NT2/D1 (cell line): ENCODE results near the gene DRD4.

Experiments
- DNase-seq: peaks from one replicate; pipeline ENCODE4 v3.0.0-alpha.2; 2011; ENCODE audit warnings: low read depth, low spot score
- H3K27me3 ChIP-seq: 2 replicates; pipeline ENCODE4 v1.6.0; 2011; ENCODE audit warnings: mild to moderate bottlenecking; ENCODE audit not compliant: insufficient read length, insufficient read depth
- H3K36me3 ChIP-seq: 2 replicates; pipeline ENCODE4 v1.6.1; 2011; ENCODE audit warnings: mild to moderate bottlenecking, low read length, mixed read lengths; ENCODE audit not compliant: insufficient read depth, insufficient read length
- H3K4me1 ChIP-seq: 2 replicates; pipeline ENCODE4 v1.5.1; 2011; ENCODE audit not compliant: insufficient read depth, insufficient read length
- H3K4me3 ChIP-seq: 2 replicates; pipeline ENCODE4 v1.5.1; 2011; ENCODE audit warnings: low read depth; ENCODE audit not compliant: insufficient read length
- H3K9ac ChIP-seq: 2 replicates; pipeline ENCODE4 v1.6.0; 2011; ENCODE audit warnings: low read depth; ENCODE audit not compliant: insufficient read length
- H3K9me3 ChIP-seq: 2 replicates; pipeline ENCODE4 v1.5.1; 2011; ENCODE audit warnings: mild to moderate bottlenecking, low read length; ENCODE audit not compliant: insufficient read depth
- SUZ12 ChIP-seq: IDR thresholded peaks from 2 replicates; pipeline ENCODE4 v1.6.1; 2011; ENCODE audit not compliant: insufficient read length, insufficient read depth; ENCODE audit errors: extremely low read depth
- YY1 ChIP-seq: IDR thresholded peaks from 2 replicates; pipeline ENCODE4 v1.6.1; 2011; ENCODE audit not compliant: insufficient read length, insufficient read depth
- ZNF274 ChIP-seq: IDR thresholded peaks from 2 replicates; pipeline ENCODE4 v1.6.1; 2011; ENCODE audit warnings: mild to moderate bottlenecking, low read depth, low read length

The DRD4 gene

DNA sequence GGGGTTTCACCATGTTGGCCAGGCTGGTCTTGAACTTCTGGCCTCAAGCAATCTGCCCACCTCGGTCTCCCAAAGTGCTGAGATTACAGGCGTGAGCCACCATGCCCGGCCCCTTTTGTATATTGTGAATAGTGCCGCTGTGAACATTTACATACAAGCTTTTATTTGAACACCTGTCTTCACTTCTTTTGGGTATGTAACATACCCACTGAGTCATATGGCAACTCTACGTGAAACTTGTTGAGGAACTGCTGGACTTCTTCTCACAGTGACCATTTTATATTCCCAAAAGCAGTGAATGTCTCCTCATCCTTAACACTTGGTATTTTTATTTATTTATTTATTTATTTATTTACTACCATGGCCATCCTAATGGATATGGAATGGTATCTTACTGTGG lies 6.2 kb upstream of the DRD4 start:
- H3K4me1 ChIP-seq: peaks cover 2% of the 10 kb centered on the region
- no peak overlapping the region for H3K9ac ChIP-seq
- TF ChIP-seq ZNF274 (no peak), SUZ12 (no peak), YY1 (no peak)
- no peak overlapping the region for H3K4me3 ChIP-seq
- H3K9me3 ChIP-seq: no peaks in the 10 kb centered on the region
- no peak for DNase-seq
- peaks cover 21% of the 10 kb centered on the region for H3K36me3 ChIP-seq
- H3K27me3 ChIP-seq: no peaks in the 10 kb centered on the region

GRCh38 chr11:635945-636510 lies 1.0 kb upstream of the DRD4 start:
- no peak for TF ChIP-seq YY1
- no peak for TF ChIP-seq SUZ12
- no peak for TF ChIP-seq ZNF274
- Histone ChIP-seq H3K4me1 (peaks cover 31% of the 10 kb centered on the region), H3K27me3 (no peaks in the 10 kb centered on the region), H3K9me3 (no peaks in the 10 kb centered on the region), H3K36me3 (peaks cover 30% of the 10 kb centered on the region), H3K9ac (no peak overlapping the region), H3K4me3 (no peak overlapping the region)
- no peak for DNase-seq

DNA sequence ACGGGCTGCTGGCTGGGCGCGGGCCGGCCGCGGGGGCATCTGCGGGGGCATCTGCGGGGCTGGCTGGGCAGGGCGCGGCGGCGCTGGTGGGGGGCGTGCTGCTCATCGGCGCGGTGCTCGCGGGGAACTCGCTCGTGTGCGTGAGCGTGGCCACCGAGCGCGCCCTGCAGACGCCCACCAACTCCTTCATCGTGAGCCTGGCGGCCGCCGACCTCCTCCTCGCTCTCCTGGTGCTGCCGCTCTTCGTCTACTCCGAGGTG lies 194 bp downstream of the DRD4 start:
- Histone ChIP-seq H3K9me3 (no peaks in the 10 kb centered on the region), H3K27me3 (no peaks in the 10 kb centered on the region), H3K4me3 (no peak overlapping the region), H3K4me1 (peaks cover 38% of the 10 kb centered on the region), H3K9ac (no peak overlapping the region), H3K36me3 (peaks cover 41% of the 10 kb centered on the region)
- DNase-seq: no peak
- no peak for TF ChIP-seq YY1
- TF ChIP-seq ZNF274: no peak
- TF ChIP-seq SUZ12: no peak

GRCh38 chr11:637593-638521 lies 788 bp downstream of the DRD4 start:
- H3K9ac ChIP-seq: peak overlapping the region; percentile 32
- H3K27me3 ChIP-seq: no peaks in the 10 kb centered on the region
- peaks cover 44% of the 10 kb centered on the region for H3K36me3 ChIP-seq
- TF ChIP-seq SUZ12: no peak
- no peak for TF ChIP-seq YY1
- no peak for TF ChIP-seq ZNF274
- no peaks in the 10 kb centered on the region for H3K9me3 ChIP-seq
- H3K4me1 ChIP-seq: peaks cover 40% of the 10 kb centered on the region
- no peak for DNase-seq
- no peak overlapping the region for H3K4me3 ChIP-seq

DNA sequence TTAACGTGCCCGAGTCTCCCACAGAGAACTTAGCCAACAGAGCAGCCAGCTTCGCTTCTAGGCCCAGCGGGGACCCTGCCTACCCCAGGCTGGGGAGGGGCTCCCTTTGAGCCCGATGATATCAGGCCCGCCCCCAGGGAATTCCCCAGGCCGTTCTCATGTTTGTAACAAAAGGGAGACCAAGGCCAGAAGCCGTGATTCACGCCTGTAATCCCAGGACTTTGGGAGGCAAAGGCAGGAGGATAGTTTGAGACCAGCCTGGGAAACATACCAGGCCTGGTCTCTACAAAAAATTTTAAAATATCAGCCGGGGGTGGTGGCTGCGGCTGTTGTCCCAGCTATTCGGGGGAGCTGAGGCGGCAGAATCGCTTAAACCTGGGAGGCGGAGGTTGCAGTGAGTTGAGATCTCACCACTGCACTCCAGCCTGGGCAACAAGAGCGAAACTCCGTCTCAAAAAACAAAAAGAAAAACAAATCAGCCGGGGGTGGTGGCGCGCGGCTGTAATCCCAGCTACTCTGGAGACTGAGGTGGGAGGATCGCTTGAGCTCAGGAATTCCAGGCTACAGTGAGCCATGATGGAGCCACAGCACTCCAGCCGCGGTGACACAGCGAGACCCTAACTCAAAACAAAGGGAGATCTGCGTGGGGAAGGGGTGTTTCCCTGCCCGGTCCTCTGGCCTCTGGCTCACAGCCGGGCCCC lies 1.7 kb downstream of the DRD4 start:
- H3K4me3 ChIP-seq: no peak overlapping the region
- no peak for TF ChIP-seq ZNF274
- no peak for TF ChIP-seq SUZ12
- no peak for TF ChIP-seq YY1
- H3K4me1 ChIP-seq: peaks cover 40% of the 10 kb centered on the region
- no peaks in the 10 kb centered on the region for H3K27me3 ChIP-seq
- no peaks in the 10 kb centered on the region for H3K9me3 ChIP-seq
- no peak for DNase-seq
- peak overlapping the region; percentile 70 for H3K9ac ChIP-seq
- H3K36me3 ChIP-seq: peaks cover 51% of the 10 kb centered on the region

DNA sequence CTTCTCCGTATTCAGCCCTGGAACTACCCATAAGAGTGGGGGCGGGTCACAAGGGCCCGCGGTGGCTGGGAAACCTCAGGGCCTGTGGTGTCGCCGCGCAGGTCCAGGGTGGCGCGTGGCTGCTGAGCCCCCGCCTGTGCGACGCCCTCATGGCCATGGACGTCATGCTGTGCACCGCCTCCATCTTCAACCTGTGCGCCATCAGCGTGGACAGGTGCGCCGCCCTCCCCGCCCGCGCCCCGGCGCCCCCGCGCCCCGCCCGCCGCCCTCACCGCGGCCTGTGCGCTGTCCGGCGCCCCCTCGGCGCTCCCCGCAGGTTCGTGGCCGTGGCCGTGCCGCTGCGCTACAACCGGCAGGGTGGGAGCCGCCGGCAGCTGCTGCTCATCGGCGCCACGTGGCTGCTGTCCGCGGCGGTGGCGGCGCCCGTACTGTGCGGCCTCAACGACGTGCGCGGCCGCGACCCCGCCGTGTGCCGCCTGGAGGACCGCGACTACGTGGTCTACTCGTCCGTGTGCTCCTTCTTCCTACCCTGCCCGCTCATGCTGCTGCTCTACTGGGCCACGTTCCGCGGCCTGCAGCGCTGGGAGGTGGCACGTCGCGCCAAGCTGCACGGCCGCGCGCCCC lies 2.4 kb downstream of the DRD4 start:
- Histone ChIP-seq H3K4me3 (no peak overlapping the region), H3K4me1 (peaks cover 40% of the 10 kb centered on the region), H3K9me3 (no peaks in the 10 kb centered on the region), H3K9ac (peak overlapping the region; percentile 70), H3K27me3 (no peaks in the 10 kb centered on the region), H3K36me3 (peaks cover 58% of the 10 kb centered on the region)
- TF ChIP-seq YY1: no peak
- no peak for TF ChIP-seq SUZ12
- TF ChIP-seq ZNF274: no peak
- no peak for DNase-seq
